IMR-90 (cell line): Measurements from ENCODE around the gene SLC30A2. TPM values are rescaled to one million over a fixed set of nuclear protein-coding genes. Genes with fewer than 3 reads are reported as not detected.

ENCODE experiments used
- ATAC-seq: fragments of 200-7000 bp; cut with Tn5 transposase; 2 replicates; pipeline ENCODE4 v1.9.1; 2020; ENCODE audit warnings: low read depth, mild to moderate bottlenecking, moderate library complexity
- BruUV-seq: library from RNA; stranded (reverse); fragments of 400-500 nt; replicated peaks from 2 replicates; lab custom pipeline; 2021; lab: Mats Ljungman, UMichigan
- CTCF ChIA-PET: fragments of 300-600 bp; formaldehyde crosslinking; extraction: SDS; loops from one replicate; lab custom pipeline; 2021; ENCODE audit warnings: antibody characterized with exemption; lab: Yijun Ruan, JAX
- POLR2A ChIA-PET: fragments of 300-600 bp; sonication (Branson Sonifier 250); formaldehyde crosslinking; loops from one replicate; lab custom pipeline; 2022; ENCODE audit warnings: antibody characterized with exemption; ENCODE audit not compliant: unreplicated experiment; lab: Charles Lee
- DNase-seq: peaks from one replicate; pipeline ENCODE4 v3.0.0; 2013
- H2AFZ ChIP-seq: replicated peaks from 2 replicates; pipeline ENCODE3; 2013; ENCODE audit warnings: low read length, mild to moderate bottlenecking; ENCODE audit not compliant: poor library complexity
- H2AK5ac ChIP-seq: 2 replicates; pipeline ENCODE4 v1.6.1; 2013; ENCODE audit warnings: low read depth, low read length, inconsistent platforms
- H2AK9ac ChIP-seq: replicated peaks from 2 replicates; pipeline ENCODE3; 2013; ENCODE audit warnings: mild to moderate bottlenecking, low read depth, low read length, moderate library complexity; ENCODE audit not compliant: poor library complexity
- H2BK120ac ChIP-seq: 2 replicates; pipeline ENCODE4 v1.6.1; 2013; ENCODE audit warnings: low read depth, low read length, inconsistent platforms
- H2BK15ac ChIP-seq: 3 replicates; pipeline ENCODE4 v1.6.1; 2013; ENCODE audit warnings: low read depth, low read length, inconsistent platforms
- H2BK20ac ChIP-seq: 2 replicates; pipeline ENCODE4 v1.6.1; 2013; ENCODE audit warnings: low read depth, mild to moderate bottlenecking, inconsistent platforms, low read length, moderate library complexity
- H2BK5ac ChIP-seq: 2 replicates; pipeline ENCODE4 v1.6.1; 2013; ENCODE audit warnings: mild to moderate bottlenecking, low read depth, low read length, inconsistent platforms; ENCODE audit not compliant: poor library complexity, severe bottlenecking
- H3K14ac ChIP-seq: replicated peaks from 2 replicates; pipeline ENCODE4 v1.6.1; 2013; ENCODE audit warnings: low read depth, low read length, inconsistent platforms
- H3K18ac ChIP-seq: 2 replicates; pipeline ENCODE4 v1.6.1; 2013; ENCODE audit warnings: low read depth, low read length, control low read depth
- H3K23ac ChIP-seq: 2 replicates; pipeline ENCODE4 v1.6.1; 2013; ENCODE audit warnings: low read depth, low read length, inconsistent platforms
- H3K27ac ChIP-seq: 2 replicates; pipeline ENCODE4 v1.5.1; 2013; ENCODE audit warnings: mild to moderate bottlenecking, control low read depth, low read length; ENCODE audit not compliant: insufficient read depth
- H3K27me3 ChIP-seq: 2 replicates; pipeline ENCODE4 v1.6.1; 2013; ENCODE audit warnings: low read length; ENCODE audit not compliant: control insufficient read depth, insufficient read depth
- H3K36me3 ChIP-seq: 2 replicates; pipeline ENCODE4 v1.6.1; 2013; ENCODE audit warnings: low read length, mixed read lengths; ENCODE audit not compliant: control insufficient read depth, insufficient read depth
- H3K4ac ChIP-seq: 2 replicates; pipeline ENCODE4 v1.6.1; 2013; ENCODE audit warnings: low read depth, low read length, inconsistent platforms
- H3K4me1 ChIP-seq: 2 replicates; pipeline ENCODE4 v1.6.1; 2013; ENCODE audit warnings: low read length, mixed read lengths; ENCODE audit not compliant: control insufficient read depth, insufficient read depth
- H3K4me2 ChIP-seq: 2 replicates; pipeline ENCODE4 v1.6.1; 2013; ENCODE audit warnings: low read depth, mild to moderate bottlenecking, control low read depth, low read length, moderate library complexity
- H3K4me3 ChIP-seq: 2 replicates; pipeline ENCODE4 v1.5.1; 2013; ENCODE audit warnings: low read depth, mild to moderate bottlenecking, control low read depth, low read length, moderate library complexity; ENCODE audit not compliant: insufficient read depth
- H3K56ac ChIP-seq: 2 replicates; pipeline ENCODE4 v1.6.1; 2013; ENCODE audit warnings: low read length, inconsistent platforms; ENCODE audit not compliant: insufficient read depth; ENCODE audit errors: extremely low read depth
- H3K79me1 ChIP-seq, 2 experiments: 2 replicates each; pipeline ENCODE4 v1.6.1; 2013; ENCODE audit warnings: low read length in 2 of 2, inconsistent platforms in 1 of 2, low read depth in 1 of 2
- H3K9ac ChIP-seq: 2 replicates; pipeline ENCODE4 v1.6.1; 2013; ENCODE audit warnings: low read depth, low read length, control low read depth
- H3K9me1 ChIP-seq: 2 replicates; pipeline ENCODE4 v1.6.1; 2013; ENCODE audit warnings: low read length, inconsistent platforms; ENCODE audit not compliant: insufficient read depth
- H3K9me3 ChIP-seq: 2 replicates; pipeline ENCODE4 v1.6.1; 2013; ENCODE audit warnings: low read length; ENCODE audit not compliant: control insufficient read depth, insufficient read depth
- H4K20me1 ChIP-seq: 2 replicates; pipeline ENCODE4 v1.6.1; 2013; ENCODE audit warnings: low read length, inconsistent platforms; ENCODE audit not compliant: insufficient read depth
- H4K5ac ChIP-seq: 2 replicates; pipeline ENCODE4 v1.6.1; 2013; ENCODE audit warnings: mild to moderate bottlenecking, low read depth, low read length, control low read depth
- H4K8ac ChIP-seq, 2 experiments: 2 replicates each; pipeline ENCODE4 v1.6.1; 2013; ENCODE audit warnings: low read depth in 2 of 2, low read length in 2 of 2, control low read depth in 1 of 2, inconsistent platforms in 1 of 2
- H4K91ac ChIP-seq: 2 replicates; pipeline ENCODE4 v1.6.1; 2013; ENCODE audit warnings: low read depth, low read length, inconsistent platforms; ENCODE audit not compliant: insufficient read depth
- BHLHE40 ChIP-seq: fragments of 150-350 bp; IDR thresholded peaks from 2 replicates; pipeline ENCODE4 v1.6.1; 2016; ENCODE audit warnings: mild to moderate bottlenecking, low read depth, low read length
- CEBPB ChIP-seq: IDR thresholded peaks from 2 replicates; pipeline ENCODE4 v1.6.1; 2012; ENCODE audit warnings: low read depth, low read length, improper control_type of control experiment
- CHD1 ChIP-seq: IDR thresholded peaks from 2 replicates; pipeline ENCODE4 v1.6.1; 2012; ENCODE audit warnings: low read depth, low read length, improper control_type of control experiment
- ELK1 ChIP-seq: fragments of 150-350 bp; IDR thresholded peaks from 2 replicates; pipeline ENCODE4 v1.6.1; 2016; ENCODE audit warnings: low read depth, mild to moderate bottlenecking, low read length, moderate library complexity, borderline replicate concordance
- FOS ChIP-seq: fragments of 150-350 bp; IDR thresholded peaks from 2 replicates; pipeline ENCODE4 v1.6.1; 2016; ENCODE audit warnings: low read depth, low read length
- MAFK ChIP-seq: IDR thresholded peaks from 2 replicates; pipeline ENCODE4 v1.6.1; 2012; ENCODE audit warnings: low read depth, low read length, improper control_type of control experiment
- MAZ ChIP-seq: IDR thresholded peaks from 2 replicates; pipeline ENCODE4 v1.6.1; 2012; ENCODE audit warnings: low read depth, mild to moderate bottlenecking, low read length, improper control_type of control experiment, moderate library complexity, borderline replicate concordance
- MXI1 ChIP-seq: IDR thresholded peaks from 2 replicates; pipeline ENCODE4 v1.6.1; 2012; ENCODE audit warnings: low read depth, mild to moderate bottlenecking, low read length, moderate library complexity, borderline replicate concordance
- NFE2L2 ChIP-seq: fragments of 150-350 bp; IDR thresholded peaks from 2 replicates; pipeline ENCODE4 v1.6.1; 2016; ENCODE audit warnings: low read depth, mild to moderate bottlenecking, low read length
- POLR2A ChIP-seq: IDR thresholded peaks from 2 replicates; pipeline ENCODE4 v1.6.1; 2012; ENCODE audit warnings: mild to moderate bottlenecking, low read depth, low read length
- RAD21 ChIP-seq: IDR thresholded peaks from 2 replicates; pipeline ENCODE4 v1.6.1; 2012; ENCODE audit warnings: low read length, improper control_type of control experiment
- RCOR1 ChIP-seq: IDR thresholded peaks from 2 replicates; pipeline ENCODE4 v1.6.1; 2012; ENCODE audit warnings: mild to moderate bottlenecking, low read length, improper control_type of control experiment; ENCODE audit not compliant: insufficient replicate concordance
- RFX5 ChIP-seq: IDR thresholded peaks from 2 replicates; pipeline ENCODE4 v1.8.0; 2012; ENCODE audit warnings: low read depth, mild to moderate bottlenecking, low read length, moderate library complexity
- SMC3 ChIP-seq: fragments of 150-350 bp; IDR thresholded peaks from 2 replicates; pipeline ENCODE4 v1.6.1; 2016; ENCODE audit warnings: low read depth, mild to moderate bottlenecking, antibody characterized with exemption, low read length, moderate library complexity
- USF2 ChIP-seq: fragments of 150-350 bp; IDR thresholded peaks from 2 replicates; pipeline ENCODE4 v1.6.1; 2017; ENCODE audit warnings: mild to moderate bottlenecking, antibody characterized with exemption, low read length, low read depth
- WGBS, 2 experiments: methylation state at CpG; one replicate each; pipeline versions ENCODE4 v1.1.5 to v1.1.7; 2013; ENCODE audit warnings: missing lambda C conversion rate in 2 of 2; ENCODE audit not compliant: insufficient read length in 1 of 2; ENCODE audit errors: extremely low coverage in 2 of 2; 5-methylcytosine and 5-hydroxymethylcytosine counted together
- dilution Hi-C: fragments of 300-500 bp; cut with HindIII; formaldehyde crosslinking; loops from one replicate; pipeline ENCODE4 v1.14.3; 2018; ENCODE audit warnings: low sequenced_read_pairs; ENCODE audit not compliant: unreplicated experiment
- in situ Hi-C: fragments of 300-500 bp; cut with MboI; formaldehyde crosslinking; loops from 3 replicates; pipeline ENCODE4 v1.14.3; 2019; ENCODE audit warnings: low sequenced_read_pairs, inconsistent platforms, mixed read lengths
- intact Hi-C: fragments of 100-400 bp; cut with micrococcal nuclease; formaldehyde crosslinking; loops from 2 replicates; pipeline ENCODE4 v1.10.0; 2022
- polyA plus RNA-seq, 3 experiments: library from polyadenylated mRNA; depleted of rRNA; stranded (reverse); fragments of >200 nt; gene quantifications; 2 replicates each; pipeline ENCODE4 v1.2.3, GENCODE V29; 2012; ENCODE audit warnings: low replicate concordance in 1 of 3
- total RNA-seq: library from RNA; depleted of rRNA; stranded (reverse); fragments of >200 nt; gene quantifications from 2 replicates; pipeline ENCODE4 v1.2.3, GENCODE V29; 2012

Gene SLC30A2
- total and polyA plus RNA-seq, 2 of the 4 experiments (the other 2 are of a cell fraction), result not detected

DNA sequence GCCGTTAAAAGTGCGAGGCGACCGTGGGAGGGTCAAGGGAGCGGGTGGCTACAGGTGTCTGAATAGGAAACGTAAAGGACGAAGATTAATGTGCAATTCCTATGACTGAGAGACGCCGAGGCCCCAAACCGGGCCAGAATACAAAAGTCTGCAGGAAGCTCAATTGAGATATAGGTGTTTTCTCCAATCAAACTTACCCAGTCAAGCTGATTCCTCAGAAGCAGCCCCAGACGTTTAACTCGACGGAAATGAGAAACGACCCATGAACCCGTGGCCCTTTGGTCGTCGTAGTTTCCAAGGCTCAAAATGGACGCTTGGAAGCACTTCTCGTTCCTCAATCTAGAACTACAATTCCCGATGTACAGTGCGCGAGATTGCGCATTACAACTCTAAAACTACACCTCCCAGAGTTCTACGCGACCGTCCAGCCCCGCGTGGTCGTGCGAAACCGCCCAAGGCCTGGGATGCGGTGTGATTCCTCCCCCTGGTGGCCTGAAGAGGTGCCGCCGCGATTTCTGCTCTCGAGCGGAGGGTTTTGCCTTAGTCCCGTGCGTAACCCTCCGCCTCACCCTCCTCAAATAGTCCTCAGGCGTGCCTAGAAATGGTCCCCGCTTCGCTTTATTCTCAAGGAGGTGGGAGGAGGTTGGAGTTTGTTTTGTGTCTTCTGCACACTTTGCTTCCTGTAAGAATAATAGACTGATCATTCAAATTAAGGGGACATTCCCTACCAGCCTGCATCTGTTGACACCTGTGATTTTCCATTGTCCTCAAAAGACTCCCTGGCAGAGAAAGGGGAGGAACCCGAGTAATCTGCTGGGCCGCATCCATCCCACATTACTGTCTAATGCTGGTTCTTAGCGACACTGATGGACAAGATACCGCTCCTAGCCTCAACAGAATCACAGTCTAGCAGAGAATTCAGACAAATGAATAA is 47.8 kb downstream of the SLC30A2 start, which contains the start of gene PAFAH2:
TSS of gene PAFAH2 (minus strand) at position 236 of the 934 bp plus-strand sequence. CDS start 7,247 bp downstream, outside the sequence.
- Histone ChIP-seq H3K79me1 (peaks cover 0 to 12% of the 10 kb centered on the region in 2 experiments; a peak in 3 of 4 replicates), H2BK15ac (peak within 1 kb of the TSS; percentile 40), H3K4ac (peak within 1 kb of the TSS; percentile 91), H2BK5ac (peak within 1 kb of the TSS; percentile 77), H2AK9ac (peak within 1 kb of the TSS; percentile 93), H2AK5ac (peak within 1 kb of the TSS; percentile 91), H3K27me3 (no peaks in the 10 kb centered on the region), H3K9ac (peak within 1 kb of the TSS; percentile 63), H3K4me1 (peaks cover 4% of the 10 kb centered on the region), H3K23ac (peak within 1 kb of the TSS; percentile 92), H3K27ac (peak within 1 kb of the TSS; percentile 55), H4K91ac (peak within 1 kb of the TSS; percentile 84), H3K56ac (peak within 1 kb of the TSS; percentile 63), H4K8ac (peak within 1 kb of the TSS; percentile 93 to 98), H2AFZ (peak within 1 kb of the TSS; percentile 87), H4K5ac (peak within 1 kb of the TSS; percentile 95), H3K4me2 (peak within 1 kb of the TSS; percentile 85), H3K9me1 (peaks cover 6% of the 10 kb centered on the region; the same call in 1 of the 2 replicates), H3K4me3 (peak within 1 kb of the TSS; percentile 48), H4K20me1 (no peaks in the 10 kb centered on the region), H3K9me3 (no peaks in the 10 kb centered on the region), H3K36me3 (no peaks in the 10 kb centered on the region), H3K14ac (peak within 1 kb of the TSS; percentile 98), H2BK120ac (peak within 1 kb of the TSS; percentile 76), H3K18ac (peak within 1 kb of the TSS; percentile 53; the same call in 1 of the 2 replicates), H2BK20ac (peak within 1 kb of the TSS; percentile 55; the same call in 1 of the 2 replicates)
- POLR2A ChIA-PET, result interaction anchor here (0.6 to 1.6 kb wide), 5 partner anchors 10 to 131 kb away, joined by 3 to 13 read pairs (median 4); no protein-coding TSS in a partner anchor
- in situ Hi-C loops, result loop anchor here (5.0 to 10.0 kb wide), 2 partner anchors 101 to 173 kb away; no protein-coding TSS in a partner anchor
- intact Hi-C loops, result loop anchor here (1.0 kb wide), 3 partner anchors 93 to 179 kb away; partner anchors contain the start of gene MTFR1L
- dilution Hi-C loops, result no loop called here
- CTCF ChIA-PET, result interaction anchor here (0.5 to 4.5 kb wide), 15 partner anchors 10 to 388 kb away, joined by 3 to 47 read pairs (median 4); partner anchors contain the start of gene PAQR7
- DNase-seq (peak; percentile 100), ATAC-seq (peak; percentile 99)
- no TSS peak for BruUV-seq
- 0% methylated on average over 10 of the region's 47 CpGs; no CpG with 5 or more reads in 1 of the 2 experiments for WGBS, 2 experiments
- no peak; the same call in 1 of the 2 replicates for TF ChIP-seq MAFK
- no peak for TF ChIP-seq RFX5
- no peak for TF ChIP-seq NFE2L2
- TF ChIP-seq POLR2A, result no peak; the same call in none of the 2 replicates
- no peak for TF ChIP-seq RCOR1
- TF ChIP-seq MXI1, result peak; percentile 84; the same call in 1 of the 2 replicates
- peak; percentile 99 for TF ChIP-seq RAD21
- TF ChIP-seq USF2, result peak; percentile 88
- TF ChIP-seq MAZ, result peak; percentile 89
- TF ChIP-seq BHLHE40, result peak; percentile 94
- TF ChIP-seq CEBPB, result peak; percentile 97
- TF ChIP-seq SMC3, result peak; percentile 100
- no peak for TF ChIP-seq ELK1
- 0 out of 2 replicates have a peak, but pooled peaks have one; percentile 19 for TF ChIP-seq FOS
- TF ChIP-seq CHD1, result peak; percentile 84; the same call in 1 of the 2 replicates
